SU-DHL-6 (cell line): ENCODE results near the gene VSTM2L.

ENCODE experiments used
- H2AFZ ChIP-seq: fragments of 200-600 bp; sonication (generic); 2 replicates; pipeline ENCODE4 v1.6.1; 2014; ENCODE audit warnings: low read depth, mild to moderate bottlenecking, moderate library complexity, mixed read lengths, antibody characterized with exemption, low read length; ENCODE audit not compliant: severe bottlenecking
- H3F3A ChIP-seq: fragments of 200-600 bp; shearing (Covaris generic); 2 replicates; pipeline ENCODE4 v1.6.0; 2016; ENCODE audit warnings: antibody characterized with exemption, mild to moderate bottlenecking; ENCODE audit not compliant: insufficient read depth
- H3K27ac ChIP-seq: fragments of 200-600 bp; sonication (generic); 2 replicates; pipeline ENCODE4 v1.5.1; 2016; ENCODE audit warnings: low read depth, mild to moderate bottlenecking, low read length, moderate library complexity, mixed read lengths
- H3K27me3 ChIP-seq: fragments of 200-600 bp; sonication (generic), shearing (Covaris generic); 2 replicates; pipeline ENCODE4 v1.6.0; 2014; ENCODE audit warnings: mild to moderate bottlenecking, low read length
- H3K36me3 ChIP-seq: fragments of 200-600 bp; sonication (generic); 2 replicates; pipeline ENCODE4 v1.6.1; 2014; ENCODE audit warnings: mild to moderate bottlenecking, low read length, mixed read lengths
- H3K4me2 ChIP-seq: fragments of 300-600, 200-600 bp; shearing (Covaris generic), sonication (generic); 2 replicates; pipeline ENCODE4 v1.6.0; 2014; ENCODE audit warnings: low read length, low read depth, mild to moderate bottlenecking; ENCODE audit not compliant: poor library complexity, severe bottlenecking
- H3K4me3 ChIP-seq: fragments of 200-600 bp; sonication (generic); 2 replicates; pipeline ENCODE4 v1.5.1; 2014; ENCODE audit warnings: antibody characterized with exemption, low read length, mild to moderate bottlenecking, mixed read lengths; ENCODE audit not compliant: insufficient read depth, poor library complexity, severe bottlenecking
- H3K79me2 ChIP-seq: fragments of 200-600 bp; sonication (generic); 2 replicates; pipeline ENCODE4 v1.6.1; 2014; ENCODE audit warnings: mild to moderate bottlenecking, low read length, moderate library complexity; ENCODE audit not compliant: insufficient read depth
- H3K9ac ChIP-seq: fragments of 200-600 bp; sonication (generic); 2 replicates; pipeline ENCODE4 v1.7.0; 2014; ENCODE audit warnings: mild to moderate bottlenecking, low read length
- H3K9me2 ChIP-seq: fragments of 200-600 bp; sonication (generic); replicated peaks from 2 replicates; pipeline ENCODE4 v1.6.1; 2014; ENCODE audit warnings: low read length; ENCODE audit not compliant: insufficient read depth
- H3K9me3 ChIP-seq: fragments of 200-600 bp; sonication (generic); 2 replicates; pipeline ENCODE4 v1.6.1; 2014; ENCODE audit warnings: low read length, mixed read lengths; ENCODE audit not compliant: insufficient read depth
- H4K20me1 ChIP-seq: fragments of 200-600 bp; sonication (generic); 2 replicates; pipeline ENCODE4 v1.6.1; 2014; ENCODE audit warnings: low read depth, mild to moderate bottlenecking, antibody characterized with exemption, low read length, moderate library complexity, mixed read lengths
- EZH2phosphoT487 ChIP-seq: fragments of 200-600 bp; sonication (generic), shearing (Covaris generic); conservative IDR thresholded peaks from 2 replicates; pipeline ENCODE4 v1.6.1; 2018; ENCODE audit warnings: mild to moderate bottlenecking, antibody characterized with exemption, low read length, moderate library complexity, mixed read lengths
- TF ChIP-seq, protein P1 (sequence below): fragments of 200-600 bp; sonication (generic); IDR thresholded peaks from one replicate; pipeline ENCODE4 v1.5.1; 2017; ENCODE audit warnings: antibody characterized with exemption, mild to moderate bottlenecking, low read length, moderate library complexity; ENCODE audit not compliant: insufficient read depth, poor library complexity, severe bottlenecking

The VSTM2L gene

DNA sequence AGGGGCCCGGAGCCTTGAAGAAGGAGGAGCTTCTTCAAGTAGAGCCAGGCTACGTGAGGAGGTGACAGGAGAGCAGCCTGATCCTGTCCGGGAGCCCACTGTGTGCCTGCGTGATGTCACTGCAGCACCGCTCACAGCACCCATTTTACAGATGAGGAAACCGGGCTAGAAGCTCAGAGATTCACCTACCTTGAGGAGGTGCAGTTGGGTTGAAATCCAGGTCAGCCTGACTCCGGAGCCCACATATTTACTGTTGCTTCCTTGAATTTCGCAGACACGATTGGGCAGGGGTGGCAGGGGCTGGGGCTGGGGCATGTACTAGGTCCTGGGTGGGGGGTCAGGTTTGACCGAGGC is 12.5 kb downstream of the VSTM2L start:
- Histone ChIP-seq H3K9ac (no peak overlapping the region), H2AFZ (no peak overlapping the region), H3K4me2 (no peak overlapping the region), H3K36me3 (no peaks in the 10 kb centered on the region), H3K4me3 (no peak overlapping the region), H3K9me2 (no peaks in the 10 kb centered on the region), H3K79me2 (no peaks in the 10 kb centered on the region), H4K20me1 (no peaks in the 10 kb centered on the region), H3K27me3 (no peaks in the 10 kb centered on the region), H3K9me3 (no peaks in the 10 kb centered on the region), H3K27ac (no peak overlapping the region), H3F3A (no peaks in the 10 kb centered on the region)
- TF ChIP-seq, protein P1, sequence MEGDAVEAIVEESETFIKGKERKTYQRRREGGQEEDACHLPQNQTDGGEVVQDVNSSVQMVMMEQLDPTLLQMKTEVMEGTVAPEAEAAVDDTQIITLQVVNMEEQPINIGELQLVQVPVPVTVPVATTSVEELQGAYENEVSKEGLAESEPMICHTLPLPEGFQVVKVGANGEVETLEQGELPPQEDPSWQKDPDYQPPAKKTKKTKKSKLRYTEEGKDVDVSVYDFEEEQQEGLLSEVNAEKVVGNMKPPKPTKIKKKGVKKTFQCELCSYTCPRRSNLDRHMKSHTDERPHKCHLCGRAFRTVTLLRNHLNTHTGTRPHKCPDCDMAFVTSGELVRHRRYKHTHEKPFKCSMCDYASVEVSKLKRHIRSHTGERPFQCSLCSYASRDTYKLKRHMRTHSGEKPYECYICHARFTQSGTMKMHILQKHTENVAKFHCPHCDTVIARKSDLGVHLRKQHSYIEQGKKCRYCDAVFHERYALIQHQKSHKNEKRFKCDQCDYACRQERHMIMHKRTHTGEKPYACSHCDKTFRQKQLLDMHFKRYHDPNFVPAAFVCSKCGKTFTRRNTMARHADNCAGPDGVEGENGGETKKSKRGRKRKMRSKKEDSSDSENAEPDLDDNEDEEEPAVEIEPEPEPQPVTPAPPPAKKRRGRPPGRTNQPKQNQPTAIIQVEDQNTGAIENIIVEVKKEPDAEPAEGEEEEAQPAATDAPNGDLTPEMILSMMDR = no peak
- no peak for TF ChIP-seq EZH2phosphoT487

DNA sequence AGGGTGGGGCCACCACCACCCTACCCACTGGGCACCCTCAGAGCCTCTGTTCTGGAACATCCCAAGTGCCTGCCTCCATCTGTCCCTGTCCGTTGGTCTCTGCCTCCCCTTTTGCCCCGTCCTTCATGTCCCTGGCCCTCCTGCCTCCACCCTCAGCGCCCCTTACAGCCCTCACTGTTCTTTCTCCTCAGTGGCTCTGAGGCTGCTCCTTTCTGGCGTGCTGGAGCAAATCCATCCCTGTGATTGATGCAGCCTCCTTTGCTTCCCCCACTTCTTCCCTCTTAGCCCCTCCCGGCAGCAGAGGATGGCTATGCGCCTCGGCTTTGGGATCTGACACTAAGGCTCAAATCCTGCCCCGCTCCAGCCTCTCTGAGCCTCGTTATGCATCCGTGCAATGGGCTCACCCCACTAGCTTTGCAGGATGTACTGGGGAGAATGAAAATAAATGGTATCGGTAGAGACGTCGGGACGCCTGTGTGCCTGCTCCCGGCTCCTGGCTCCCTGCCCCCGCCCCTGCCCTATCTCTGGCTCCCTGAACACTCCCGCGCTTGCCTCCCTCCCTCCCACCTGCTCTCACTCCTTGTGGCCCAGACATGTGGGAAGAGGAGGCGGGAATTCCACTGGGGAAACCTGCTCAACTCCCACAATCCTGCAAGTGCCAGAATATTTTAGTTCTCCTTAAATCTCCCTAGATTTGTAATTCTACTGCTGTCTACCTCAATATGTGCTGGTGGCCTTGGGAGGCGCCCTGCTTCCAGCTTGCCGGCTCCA is 13.1 kb downstream of the VSTM2L start:
- TF ChIP-seq, protein P1 = no peak
- Histone ChIP-seq H4K20me1 (no peaks in the 10 kb centered on the region), H3F3A (no peaks in the 10 kb centered on the region), H3K9ac (no peak overlapping the region), H3K36me3 (no peaks in the 10 kb centered on the region), H3K4me2 (no peak overlapping the region), H3K27me3 (no peaks in the 10 kb centered on the region), H3K4me3 (no peak overlapping the region), H3K79me2 (no peaks in the 10 kb centered on the region), H3K9me3 (no peaks in the 10 kb centered on the region), H2AFZ (no peak overlapping the region), H3K9me2 (no peaks in the 10 kb centered on the region), H3K27ac (no peak overlapping the region)

DNA sequence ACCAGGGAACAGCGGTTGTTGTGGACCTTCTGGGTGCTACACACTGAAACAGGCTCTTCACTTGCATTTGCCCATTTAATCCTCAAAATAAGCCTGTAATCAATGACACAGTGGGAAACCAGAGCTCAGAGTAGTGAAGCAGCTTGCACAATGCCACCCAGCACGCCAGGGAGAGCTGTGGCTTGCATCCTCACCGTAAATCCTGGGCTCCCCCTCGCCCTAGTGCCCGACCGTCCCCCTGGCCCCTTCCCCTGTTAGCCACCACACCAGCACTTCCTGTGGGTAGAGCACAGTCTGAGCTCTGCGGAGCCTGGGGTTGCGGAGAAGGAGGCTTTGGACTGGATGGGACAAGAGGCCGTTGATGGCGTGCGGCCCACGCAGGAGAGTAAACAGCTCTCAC is 14.5 kb downstream of the VSTM2L start:
- no peaks in the 10 kb centered on the region for H3F3A ChIP-seq
- no peak for TF ChIP-seq EZH2phosphoT487
- TF ChIP-seq, protein P1 = no peak
- H2AFZ ChIP-seq = no peak overlapping the region
- H3K27ac ChIP-seq = no peak overlapping the region
- H3K9ac ChIP-seq = no peak overlapping the region
- H3K9me3 ChIP-seq = no peaks in the 10 kb centered on the region
- H3K27me3 ChIP-seq = no peaks in the 10 kb centered on the region
- no peaks in the 10 kb centered on the region for H3K36me3 ChIP-seq
- H3K79me2 ChIP-seq = no peaks in the 10 kb centered on the region
- H4K20me1 ChIP-seq = no peaks in the 10 kb centered on the region
- H3K4me2 ChIP-seq = no peak overlapping the region
- no peaks in the 10 kb centered on the region for H3K9me2 ChIP-seq
- H3K4me3 ChIP-seq = no peak overlapping the region
